Hepatocyte (in vitro differentiated cells): ENCODE data around the gene CCDC73.

Experiments
- EZH2 ChIP-seq: fragments of 200-600 bp; sonication (generic); IDR thresholded peaks from 2 replicates; pipeline ENCODE4 v1.6.1; 2016; ENCODE audit warnings: antibody characterized with exemption, mild to moderate bottlenecking, borderline replicate concordance
- EZH2phosphoT487 ChIP-seq: fragments of 200-600 bp; sonication (generic); IDR thresholded peaks from one replicate; pipeline ENCODE4 v1.6.1; 2018; ENCODE audit warnings: antibody characterized with exemption, mild to moderate bottlenecking, low read depth, moderate library complexity; ENCODE audit not compliant: unreplicated experiment, severe bottlenecking
- TF ChIP-seq, protein P1 (sequence below): fragments of 200-600 bp; sonication (generic); IDR thresholded peaks from 2 replicates; pipeline ENCODE4 v1.5.1; 2016; ENCODE audit warnings: antibody characterized with exemption, mild to moderate bottlenecking; ENCODE audit not compliant: poor library complexity

DNA sequence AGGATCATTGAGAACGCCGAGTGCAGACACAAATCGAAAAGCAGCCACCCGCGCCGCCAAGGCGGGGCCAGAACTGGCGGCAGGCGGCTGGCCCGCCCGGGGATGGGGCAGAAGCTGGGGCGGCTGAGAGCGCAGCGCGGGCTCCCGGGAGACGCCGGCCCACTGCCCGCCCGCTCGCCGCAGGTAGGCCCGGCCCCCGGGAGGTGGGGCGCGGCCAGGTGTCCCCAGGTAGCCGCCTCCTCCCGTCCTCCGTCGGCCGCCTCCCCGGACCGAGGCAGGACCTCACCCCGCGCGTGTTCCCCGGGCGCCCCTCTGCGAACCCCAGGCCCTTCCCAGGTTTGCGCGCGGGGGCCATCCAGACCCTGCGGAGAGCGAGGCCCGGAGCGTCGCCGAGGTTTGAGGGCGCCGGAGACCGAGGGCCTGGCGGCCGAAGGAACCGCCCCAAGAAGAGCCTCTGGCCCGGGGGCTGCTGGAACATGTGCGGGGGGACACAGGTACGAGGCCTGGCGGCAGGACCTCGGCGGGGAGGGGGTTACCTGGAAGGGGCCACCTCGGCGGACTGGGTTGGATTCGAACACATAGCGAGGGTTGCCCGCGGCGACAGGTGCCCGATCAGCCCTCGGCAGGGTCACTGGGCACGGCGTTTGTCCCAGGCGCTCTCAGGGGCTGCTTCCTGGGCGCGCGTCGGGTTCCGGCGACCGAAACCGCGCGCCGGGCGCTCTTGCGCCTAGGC lies 35.4 kb upstream of the CCDC73 start, which contains the start of gene PRRG4:
- TF ChIP-seq, protein P1, sequence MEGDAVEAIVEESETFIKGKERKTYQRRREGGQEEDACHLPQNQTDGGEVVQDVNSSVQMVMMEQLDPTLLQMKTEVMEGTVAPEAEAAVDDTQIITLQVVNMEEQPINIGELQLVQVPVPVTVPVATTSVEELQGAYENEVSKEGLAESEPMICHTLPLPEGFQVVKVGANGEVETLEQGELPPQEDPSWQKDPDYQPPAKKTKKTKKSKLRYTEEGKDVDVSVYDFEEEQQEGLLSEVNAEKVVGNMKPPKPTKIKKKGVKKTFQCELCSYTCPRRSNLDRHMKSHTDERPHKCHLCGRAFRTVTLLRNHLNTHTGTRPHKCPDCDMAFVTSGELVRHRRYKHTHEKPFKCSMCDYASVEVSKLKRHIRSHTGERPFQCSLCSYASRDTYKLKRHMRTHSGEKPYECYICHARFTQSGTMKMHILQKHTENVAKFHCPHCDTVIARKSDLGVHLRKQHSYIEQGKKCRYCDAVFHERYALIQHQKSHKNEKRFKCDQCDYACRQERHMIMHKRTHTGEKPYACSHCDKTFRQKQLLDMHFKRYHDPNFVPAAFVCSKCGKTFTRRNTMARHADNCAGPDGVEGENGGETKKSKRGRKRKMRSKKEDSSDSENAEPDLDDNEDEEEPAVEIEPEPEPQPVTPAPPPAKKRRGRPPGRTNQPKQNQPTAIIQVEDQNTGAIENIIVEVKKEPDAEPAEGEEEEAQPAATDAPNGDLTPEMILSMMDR, result no peak
- no peak for TF ChIP-seq EZH2
- TF ChIP-seq EZH2phosphoT487, result no peak
